Activated CD4-positive, CD25-positive, alpha-beta regulatory T cell (primary cell): ENCODE measurements around the gene GRM8.

Experiments used
- DNase-seq, 4 experiments: peaks; one replicate each; lab custom pipeline; 2025; lab: John Stamatoyannopoulos, UW

The GRM8 gene

DNA sequence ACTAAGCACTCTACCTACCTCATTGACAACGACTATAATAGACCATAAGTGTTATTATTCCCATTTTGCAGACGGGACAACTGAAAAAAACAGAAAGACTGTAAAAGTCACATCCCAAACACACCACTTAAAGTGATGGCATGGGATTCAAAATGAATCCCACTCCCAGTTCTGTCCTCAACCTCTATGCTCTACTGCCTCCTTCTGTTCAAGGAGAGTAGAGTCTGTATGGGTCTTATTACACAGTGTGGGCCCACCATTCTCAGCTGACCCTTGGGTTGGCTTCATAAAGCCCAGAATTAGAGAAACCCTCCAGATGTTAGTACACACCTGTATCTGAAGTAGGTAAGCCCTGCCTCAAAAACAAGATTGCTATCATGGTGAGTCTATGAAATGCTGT is 102.2 kb downstream of the GRM8 start:
- DNase-seq: no peak

DNA sequence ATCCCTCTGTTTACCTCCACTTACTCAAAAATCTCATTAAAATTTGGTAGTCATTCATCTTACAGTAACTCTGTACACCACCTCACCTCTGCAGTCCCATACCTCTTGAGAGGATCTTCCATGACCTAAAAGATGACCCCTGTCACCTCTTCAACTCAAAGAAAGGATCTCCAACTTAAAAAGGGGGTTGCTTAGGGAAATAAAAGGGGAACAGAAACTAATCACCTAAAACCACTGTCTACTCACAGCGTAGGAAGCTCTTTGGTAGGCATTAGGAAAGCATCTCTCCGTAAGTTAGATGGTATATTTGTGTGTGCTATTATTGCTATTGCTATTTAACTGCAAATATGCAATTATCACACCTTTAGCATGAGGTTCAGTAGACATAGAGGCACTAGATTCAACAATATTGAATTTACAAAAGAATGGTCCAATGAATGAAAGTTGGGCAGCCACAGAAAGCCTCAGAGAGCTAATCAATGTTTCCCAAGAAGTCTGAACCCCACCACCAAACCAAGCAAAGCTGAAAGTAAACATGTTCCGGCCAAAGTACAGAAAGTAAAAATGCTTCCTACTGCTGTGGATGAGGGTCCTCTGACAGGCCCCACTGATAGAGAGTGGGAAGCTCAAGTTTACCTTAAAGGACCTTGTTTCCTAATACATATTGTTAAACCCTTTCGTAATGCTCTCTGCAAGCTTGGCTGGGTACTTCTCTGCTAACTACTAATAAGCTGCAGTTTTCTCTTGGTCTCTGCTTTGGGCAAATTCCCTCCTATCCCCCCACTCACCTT is 105.8 kb downstream of the GRM8 start:
- no peak for DNase-seq

DNA sequence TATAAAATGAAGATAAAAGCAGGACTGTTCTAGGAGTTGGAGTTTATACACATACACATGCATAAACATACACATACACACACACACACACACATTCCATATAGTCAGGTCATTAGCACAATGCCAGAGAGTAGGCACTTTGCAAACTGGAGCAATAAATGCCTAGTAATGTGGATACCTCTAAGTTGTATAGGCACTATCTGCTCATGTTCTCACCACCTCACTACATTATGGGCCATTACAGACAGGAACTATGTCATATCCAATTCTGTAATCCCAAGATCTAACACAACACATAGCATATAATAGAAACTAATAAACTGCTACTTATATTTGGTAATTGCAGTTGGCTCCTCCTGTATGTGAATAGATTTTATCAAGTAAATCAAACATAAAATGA is 115.6 kb downstream of the GRM8 start:
- DNase-seq: no peak

DNA sequence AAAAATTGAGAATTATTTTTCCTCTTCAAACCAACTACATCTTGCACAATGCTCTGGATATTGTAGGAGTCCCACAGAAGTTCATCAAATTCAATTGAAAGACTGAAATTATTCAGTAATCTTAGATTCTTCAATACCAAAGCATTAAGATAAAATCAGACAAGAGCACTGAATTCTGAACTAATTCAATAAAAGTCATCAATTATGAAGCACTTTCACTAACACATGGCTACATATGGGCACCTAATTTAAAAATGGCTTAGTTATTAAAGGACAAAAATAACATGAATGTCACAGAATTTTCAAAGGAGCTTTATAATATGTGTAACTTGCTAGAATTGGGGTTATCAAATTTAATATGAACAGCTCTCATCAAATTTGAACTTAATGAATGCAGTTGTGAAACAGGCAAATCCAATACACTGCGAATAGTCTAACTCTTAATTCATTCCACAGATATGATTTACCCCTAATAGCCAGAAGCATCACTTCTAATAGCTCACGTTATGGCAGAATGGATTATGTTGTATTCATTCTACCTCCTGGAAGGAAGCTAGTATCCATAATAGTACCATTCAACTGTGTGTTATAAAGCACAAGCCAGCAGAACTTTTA is 116.8 kb downstream of the GRM8 start:
- DNase-seq: no peak

DNA sequence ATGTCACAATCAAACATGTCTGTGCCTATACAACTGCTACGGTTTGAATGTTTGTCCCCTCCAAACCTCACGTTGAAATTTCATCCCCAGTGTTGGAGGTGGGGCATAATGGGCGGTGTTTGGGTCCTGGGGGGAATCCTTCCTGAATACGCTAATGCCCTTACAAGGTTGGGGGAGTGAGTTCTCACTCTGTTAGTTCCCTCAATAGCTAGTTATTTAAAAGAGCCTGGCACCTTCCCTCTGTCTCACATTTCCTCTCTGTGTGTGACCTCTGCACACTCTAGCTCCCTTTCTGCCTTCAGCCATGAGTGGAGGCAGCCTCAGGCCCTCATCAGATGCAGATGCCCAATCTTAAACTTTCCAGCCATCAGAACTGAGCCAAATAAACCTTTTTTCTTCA is 129.5 kb downstream of the GRM8 start:
- no peak for DNase-seq

DNA sequence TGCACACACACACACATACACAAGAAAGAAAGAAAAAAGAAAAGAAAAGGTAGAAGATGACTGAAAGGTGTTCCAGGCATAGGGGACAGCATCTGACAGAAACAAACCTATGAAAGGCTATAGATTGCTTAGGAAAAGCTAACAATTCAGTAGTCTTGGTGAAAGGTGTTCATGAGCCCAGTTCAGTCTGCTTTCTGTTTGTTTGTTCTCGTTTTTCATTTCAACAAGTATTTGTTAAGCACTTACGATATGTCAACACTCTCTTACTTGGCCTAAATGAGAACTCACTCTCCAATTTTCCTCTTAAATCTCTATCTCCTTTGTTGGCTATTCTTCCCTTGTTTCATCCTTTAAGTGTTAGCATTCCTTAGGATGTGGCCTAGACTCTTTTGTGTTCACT is 133.2 kb downstream of the GRM8 start:
- no peak for DNase-seq

DNA sequence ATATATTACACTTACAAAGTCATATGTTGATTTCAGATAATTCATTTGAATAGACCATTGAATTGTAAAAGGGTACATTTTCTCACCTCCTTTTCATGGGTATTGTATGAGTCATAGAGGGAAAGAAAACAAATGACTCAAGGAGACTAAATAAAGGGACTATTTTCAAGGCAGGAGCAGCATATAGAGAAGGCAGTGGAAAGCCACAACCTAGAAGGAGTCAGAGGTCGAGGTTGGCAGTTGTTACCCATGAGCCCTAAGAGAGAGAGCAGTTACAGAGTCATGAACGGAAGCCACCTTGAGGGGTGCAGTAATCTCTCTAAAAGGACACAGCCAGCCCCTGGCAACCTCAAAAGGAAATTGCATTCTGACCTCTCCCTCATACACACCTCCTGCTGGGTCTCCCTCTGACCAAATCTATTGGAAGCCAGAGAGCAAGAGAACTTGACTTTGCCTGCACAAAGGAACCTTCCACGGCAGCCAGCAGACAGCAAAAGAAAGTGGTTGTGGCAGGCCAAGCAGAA is 137.9 kb downstream of the GRM8 start:
- no peak for DNase-seq

DNA sequence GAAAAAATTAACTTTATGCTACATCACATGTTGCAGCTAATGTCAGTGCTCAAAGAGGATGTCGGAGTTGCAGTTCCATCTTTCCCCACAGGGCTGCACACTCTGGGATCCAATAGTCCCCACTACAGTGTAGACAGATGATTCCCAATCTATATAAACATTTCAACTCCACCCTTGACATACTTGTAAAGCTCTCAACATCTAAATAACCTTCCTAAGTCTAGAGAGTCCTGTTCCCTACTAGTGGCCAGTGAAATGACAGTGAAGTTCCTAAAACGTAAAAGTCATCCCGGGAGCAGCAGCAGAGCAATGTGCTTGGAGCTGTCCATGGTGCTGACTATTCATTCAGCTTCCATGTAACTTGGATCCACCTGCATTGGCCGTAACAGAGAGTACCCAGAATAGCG is 145.1 kb downstream of the GRM8 start:
- no peak for DNase-seq

DNA sequence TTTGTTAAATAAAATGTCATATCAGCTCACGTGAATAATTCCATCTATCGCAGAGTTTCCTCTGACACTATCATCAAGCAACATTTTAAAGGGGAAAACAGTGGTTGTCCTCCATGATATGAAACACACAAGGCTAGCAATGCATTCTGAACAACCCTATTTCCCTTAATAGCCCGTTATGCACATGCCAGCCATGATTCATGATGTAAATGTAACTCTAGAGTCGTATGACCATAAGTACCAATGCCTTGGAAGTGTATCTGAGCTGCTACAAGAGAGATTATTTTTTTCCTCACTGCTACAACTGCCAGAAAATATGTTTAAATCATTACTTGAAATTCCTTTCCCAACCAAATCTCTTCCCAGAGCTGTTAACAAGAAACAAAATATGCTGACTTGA is 159.4 kb downstream of the GRM8 start:
- DNase-seq: no peak

DNA sequence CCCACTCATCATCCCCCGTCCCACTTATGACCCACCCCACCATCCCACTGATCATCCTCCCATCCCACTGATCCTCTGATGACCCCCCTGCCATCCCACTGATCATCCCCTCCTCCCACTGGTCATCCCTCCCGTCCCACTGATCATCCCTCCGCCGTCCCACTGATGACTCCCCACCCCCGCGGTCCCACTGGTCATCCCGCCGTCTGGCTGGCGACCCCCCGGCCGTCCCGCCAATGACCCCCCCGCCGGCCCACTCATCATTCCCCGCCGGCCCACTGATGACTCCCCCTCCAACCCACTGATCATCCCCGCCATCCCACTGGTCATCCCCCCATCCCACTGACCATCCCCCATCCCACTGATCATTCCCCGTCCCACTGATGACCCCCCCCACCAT is 161.1 kb downstream of the GRM8 start:
- DNase-seq: no peak

DNA sequence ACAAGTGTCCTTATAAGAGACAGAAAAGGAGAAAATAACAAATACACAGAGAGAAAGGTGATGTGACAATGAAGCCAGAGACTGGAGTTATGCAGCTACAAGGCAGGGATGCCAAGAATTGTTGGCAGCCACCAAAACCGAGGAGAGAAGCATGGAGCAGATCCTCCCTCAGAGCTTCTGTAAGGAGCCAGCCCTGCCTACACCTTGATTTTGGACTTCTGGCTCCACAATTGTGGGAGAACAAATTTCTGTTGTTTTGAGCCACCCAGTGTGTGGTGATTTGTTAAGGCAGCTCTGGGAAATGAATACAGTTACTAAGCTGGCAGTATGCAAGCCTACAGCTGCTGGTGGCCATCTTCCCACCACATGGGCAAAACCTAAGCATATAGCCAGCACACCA is 163.6 kb downstream of the GRM8 start:
- no peak for DNase-seq

DNA sequence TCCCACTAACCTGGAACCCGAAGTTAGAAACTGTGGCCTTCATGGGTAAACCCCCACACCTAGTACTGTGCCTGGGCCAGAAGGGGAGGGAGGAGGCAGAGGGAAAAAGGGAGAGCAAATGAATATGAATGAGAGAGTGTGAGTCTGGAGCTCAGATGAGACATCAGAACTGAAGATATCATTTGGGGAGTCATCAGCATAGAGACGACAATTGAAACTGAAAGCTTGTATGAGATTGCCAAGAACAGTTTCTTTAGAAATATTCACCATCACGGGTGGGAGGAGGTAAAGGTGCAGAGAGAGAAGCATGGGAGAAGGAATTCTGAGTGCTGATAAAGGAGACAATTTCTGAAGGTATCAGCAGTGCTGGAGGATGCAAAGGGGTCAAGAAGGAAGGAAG is 171.2 kb downstream of the GRM8 start:
- no peak for DNase-seq

DNA sequence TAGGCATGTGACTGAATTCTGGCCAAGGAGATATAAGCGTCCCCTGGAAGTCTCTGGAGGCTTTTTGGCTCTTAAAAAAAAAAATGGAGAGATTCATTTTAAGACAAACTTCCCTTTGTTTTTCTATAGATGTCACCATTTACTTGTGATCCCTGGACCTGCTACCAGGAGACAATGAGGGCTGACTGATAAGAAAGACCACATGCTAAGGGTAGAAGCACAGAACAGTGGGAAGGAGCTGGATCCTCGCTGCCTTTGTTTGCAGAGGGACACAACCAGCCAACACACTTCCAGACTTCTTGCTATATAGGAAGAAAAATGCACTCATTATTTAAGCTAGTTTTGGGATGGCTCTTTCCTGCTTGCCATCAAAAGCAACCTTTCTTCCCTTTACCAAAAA is 172.2 kb downstream of the GRM8 start:
- DNase-seq: no peak

DNA sequence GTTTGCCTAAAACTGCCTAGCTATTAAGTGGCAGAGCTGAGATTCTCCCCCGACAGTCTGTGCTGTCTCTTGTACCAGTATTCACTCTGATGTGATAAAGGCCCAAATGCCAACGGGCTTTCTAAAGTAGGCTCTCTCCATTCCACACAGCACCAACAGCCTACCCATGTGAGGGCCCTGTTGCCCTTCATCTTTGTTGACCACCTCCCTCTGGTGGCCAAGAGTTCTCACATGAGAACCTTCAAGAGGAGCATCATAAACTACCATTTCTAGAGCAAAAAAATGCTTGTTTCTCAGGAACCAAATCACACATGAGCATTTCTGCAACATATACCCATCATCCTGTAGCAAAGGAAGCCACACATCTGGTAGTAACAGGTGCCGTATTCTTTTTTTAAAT is 185.8 kb downstream of the GRM8 start:
- DNase-seq: no peak

DNA sequence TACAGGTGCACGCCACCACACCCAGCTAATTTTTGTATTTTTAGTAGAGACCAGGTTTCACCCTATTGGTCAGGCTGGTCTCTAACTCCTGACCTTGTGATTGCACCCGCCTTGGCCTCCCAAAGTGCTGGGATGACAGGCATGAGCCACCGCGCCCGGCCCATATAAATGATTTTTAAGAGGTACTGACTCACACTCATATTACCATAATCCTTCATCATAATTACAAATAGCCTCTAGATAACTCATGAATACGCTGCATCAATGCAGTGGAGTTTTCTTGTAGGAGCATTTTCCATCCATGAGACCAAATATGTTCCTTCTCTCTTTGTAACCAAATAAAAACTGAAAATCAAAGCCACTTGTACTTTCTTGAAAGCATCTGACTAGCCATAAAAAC is 193.3 kb downstream of the GRM8 start:
- DNase-seq: no peak

DNA sequence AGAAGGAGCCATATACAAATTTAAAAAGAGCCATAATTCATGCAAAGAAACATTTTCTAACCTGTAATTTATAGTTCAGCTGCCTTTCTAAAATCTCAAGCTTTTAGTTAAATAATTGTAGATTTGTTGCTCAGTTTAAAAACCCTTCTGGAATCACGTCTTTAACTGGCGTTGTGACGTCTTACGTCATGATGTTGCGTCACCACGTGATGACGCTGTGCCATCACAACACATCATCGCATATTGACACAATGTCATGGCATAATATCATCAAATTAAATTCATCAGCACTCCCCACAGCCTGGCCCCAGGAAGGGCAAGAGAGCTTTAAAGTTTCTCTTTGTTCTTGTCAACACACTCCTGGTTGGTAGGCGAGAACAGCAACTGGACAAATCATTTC is 194.8 kb downstream of the GRM8 start:
- DNase-seq: no peak

DNA sequence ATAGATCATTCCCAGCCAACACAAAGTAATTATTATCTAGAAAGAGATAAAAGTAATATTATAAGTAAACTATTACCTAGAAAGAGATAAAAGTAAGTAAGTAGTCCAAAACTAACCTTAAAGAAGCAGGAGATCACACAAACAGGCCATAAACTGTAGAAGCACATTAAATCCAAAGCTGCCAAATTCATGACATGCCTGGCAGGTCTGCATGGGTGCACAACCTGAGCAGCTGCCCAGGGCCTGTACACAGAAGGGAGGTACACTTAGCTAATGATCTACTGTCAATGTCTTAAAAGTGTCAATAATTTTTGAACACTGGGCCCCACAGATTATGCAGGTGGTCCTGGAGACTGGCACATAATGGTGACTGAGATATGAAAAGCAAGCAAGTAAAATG is 196.5 kb downstream of the GRM8 start:
- DNase-seq: no peak

DNA sequence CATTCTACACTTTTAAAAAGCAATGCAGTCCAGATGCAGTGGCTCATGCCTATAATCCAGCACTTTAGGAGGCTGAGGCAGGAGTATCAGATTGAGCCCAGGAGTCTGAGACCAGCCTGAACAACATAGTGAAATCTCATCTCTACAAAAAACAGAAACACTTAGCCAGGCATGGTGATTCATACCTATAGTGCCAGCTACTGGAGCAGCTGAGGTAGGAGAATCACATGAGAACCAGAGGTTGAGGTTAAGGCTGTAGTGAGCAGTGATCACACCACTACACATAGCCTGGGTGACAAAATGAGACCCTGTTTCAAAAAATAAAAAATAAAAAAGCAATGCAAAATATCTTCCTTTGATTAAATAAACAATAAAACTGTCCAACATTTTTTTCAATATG is 205.2 kb downstream of the GRM8 start:
- no peak for DNase-seq

DNA sequence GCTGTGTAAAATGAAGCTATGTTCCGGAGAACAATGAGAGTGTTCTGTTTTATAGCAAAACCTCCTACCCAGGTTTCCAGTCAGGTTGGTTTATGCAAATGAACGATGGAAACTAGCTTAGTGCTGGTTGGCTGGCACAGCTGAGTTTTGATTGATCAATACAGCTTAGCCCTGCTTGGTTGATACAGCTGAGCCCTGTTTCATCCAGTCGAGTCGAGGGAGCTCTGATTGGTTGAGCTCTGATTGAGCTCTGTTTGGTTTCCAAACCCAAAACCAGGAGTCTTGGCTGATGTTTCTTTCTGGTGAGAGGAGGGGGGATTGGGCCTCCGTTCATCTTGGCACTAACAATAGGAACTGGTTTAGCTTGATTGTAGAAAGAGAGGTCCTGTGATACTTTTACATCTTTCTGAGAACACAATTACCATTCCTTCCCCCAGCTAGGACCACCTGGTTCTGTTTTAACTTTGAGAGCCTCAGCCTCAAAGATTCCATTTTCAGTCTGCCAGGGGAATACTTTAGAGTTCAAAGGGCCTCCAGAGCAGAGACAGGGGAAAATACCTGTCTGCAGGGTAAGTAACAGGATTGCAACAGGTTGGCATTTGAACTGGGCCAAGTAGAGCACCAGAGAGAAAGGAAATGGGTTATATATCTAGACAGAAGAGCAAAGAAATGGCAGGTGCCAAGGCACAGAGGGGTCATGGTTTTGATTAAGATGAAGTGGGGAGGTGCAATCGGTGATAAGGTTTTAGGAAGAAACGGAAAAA is 210.9 kb downstream of the GRM8 start:
- no peak for DNase-seq

DNA sequence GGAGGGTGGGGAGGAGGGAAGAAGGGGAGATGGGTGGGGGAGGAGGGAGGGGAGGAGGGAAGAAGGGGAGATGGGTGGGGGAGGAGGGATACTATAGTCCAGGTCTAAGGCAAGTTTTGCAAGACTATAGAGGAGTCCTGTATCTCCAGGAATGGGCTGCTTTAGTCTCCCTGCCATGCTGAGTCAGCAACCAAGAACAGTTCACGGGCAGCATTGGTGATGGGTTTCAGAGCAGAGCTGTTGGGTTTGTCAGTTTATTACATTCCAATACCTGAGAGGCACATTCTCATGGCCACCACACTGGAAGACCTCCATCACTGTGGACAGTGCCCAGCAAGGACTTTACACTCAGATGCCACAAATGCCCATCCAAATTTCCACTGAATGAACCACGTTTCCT is 212.7 kb downstream of the GRM8 start:
- DNase-seq: no peak

DNA sequence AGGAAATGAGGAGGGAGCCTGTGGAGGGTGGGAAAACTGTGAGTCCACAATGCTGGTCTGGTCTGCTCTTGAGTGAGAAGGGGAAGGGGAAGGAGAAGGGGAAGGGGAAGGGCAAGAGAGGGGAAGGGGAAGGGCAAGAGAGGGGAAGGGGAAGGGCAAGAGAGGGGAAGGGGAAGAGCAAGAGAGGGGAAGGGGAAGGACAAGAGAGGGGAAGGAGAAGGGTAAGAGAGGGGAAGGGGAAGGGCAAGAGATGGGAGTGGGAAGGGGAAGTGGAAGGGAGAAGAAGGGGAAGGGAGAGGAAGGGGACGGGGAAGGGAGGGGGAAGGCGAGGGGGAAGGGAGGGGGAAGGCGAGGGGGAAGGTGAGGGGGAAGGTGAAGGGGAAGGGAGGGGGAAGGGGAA is 213.2 kb downstream of the GRM8 start:
- no peak for DNase-seq

DNA sequence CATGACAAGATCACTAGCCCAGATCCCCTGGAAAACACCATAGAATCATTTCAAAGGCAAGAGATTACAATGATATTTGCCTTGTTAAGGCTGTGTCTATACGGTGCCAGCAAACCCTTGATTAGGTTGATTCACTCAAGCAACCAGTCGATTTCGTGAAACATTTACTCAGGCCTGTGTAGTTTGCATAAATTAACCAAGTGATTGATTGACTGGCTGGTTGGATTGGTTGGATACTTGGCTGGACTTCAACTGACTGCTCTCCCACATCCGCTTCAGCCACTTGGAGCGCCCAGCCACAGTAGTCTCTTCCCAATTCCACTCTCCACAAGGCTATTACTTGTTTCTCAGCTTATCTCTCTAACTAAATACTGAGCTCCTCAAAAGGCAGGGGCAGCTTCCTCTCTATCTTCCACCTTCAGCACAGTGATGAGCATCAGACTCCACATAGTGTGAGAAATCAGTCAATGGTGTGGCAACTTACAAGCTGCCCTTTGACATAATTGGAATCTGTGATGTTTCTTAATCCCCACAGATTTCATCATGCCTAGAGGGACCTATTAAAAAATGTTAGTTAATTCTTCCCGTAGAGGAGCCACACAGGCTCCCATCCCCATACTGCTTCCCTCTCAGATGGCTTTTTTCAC is 217.4 kb downstream of the GRM8 start:
- DNase-seq: no peak
